HEK293 (cell line): ENCODE results near the gene NOXO1.
A peak's percentile ranks its signal among the peaks of the same experiment; 100 is the strongest.

Experiments used
- CTCF ChIA-PET: fragments of 350-600 bp; formaldehyde crosslinking; extraction: SDS; loops from one replicate; lab custom pipeline; 2021; ENCODE audit warnings: antibody characterized with exemption; lab: Yijun Ruan, JAX
- POLR2A ChIA-PET: fragments of 300-600 bp; formaldehyde crosslinking; extraction: SDS; loops from one replicate; lab custom pipeline; 2020; ENCODE audit warnings: antibody characterized with exemption, inconsistent platforms; lab: Yijun Ruan, JAX
- H3K27ac ChIP-seq: fragments of 200-500 bp; sonication (Bioruptor generic); 2 replicates; pipeline ENCODE4 v1.5.1; 2014; ENCODE audit warnings: low read depth, low read length, control low read depth, inconsistent platforms; ENCODE audit errors: extremely low read depth
- H3K36me3 ChIP-seq, 2 experiments: fragments of 200-500 bp in 1 of 2; sonication (Bioruptor generic) in 1 of 2; 1 replicate in 1 of 2; 2 replicates in 1 of 2; pipeline ENCODE4 v1.5.1; 2014 to 2017; ENCODE audit warnings: inconsistent platforms in 2 of 2, low read length in 2 of 2; ENCODE audit not compliant: control insufficient read depth in 2 of 2, insufficient read depth in 1 of 2
- H3K4me1 ChIP-seq: fragments of 200-500 bp; sonication (Bioruptor generic); 2 replicates; pipeline ENCODE4 v1.5.1; 2014; ENCODE audit warnings: mild to moderate bottlenecking, low read length, inconsistent platforms; ENCODE audit not compliant: control insufficient read depth, insufficient read depth
- H3K4me3 ChIP-seq: 2 replicates; pipeline ENCODE4 v1.5.1; 2011; ENCODE audit warnings: low read depth, mild to moderate bottlenecking, control low read depth, low read length, moderate library complexity
- H3K9me3 ChIP-seq: fragments of 200-500 bp; sonication (Bioruptor generic); 2 replicates; pipeline ENCODE4 v1.5.1; 2014; ENCODE audit warnings: low read depth, low read length, inconsistent platforms; ENCODE audit not compliant: control insufficient read depth, insufficient read depth
- BCL11A ChIP-seq: fragments of 450-650 bp; formaldehyde crosslinking; IDR thresholded peaks from 2 replicates; pipeline ENCODE4 v1.5.1; 2016; ENCODE audit warnings: low read depth, missing biosample characterization, missing genetic modification characterization
- GLIS1 ChIP-seq: fragments of 450-650 bp; formaldehyde crosslinking; IDR thresholded peaks from 2 replicates; pipeline ENCODE4 v1.5.1; 2016; ENCODE audit warnings: missing biosample characterization, missing genetic modification characterization
- RBAK ChIP-seq: fragments of 450-650 bp; formaldehyde crosslinking; IDR thresholded peaks from 2 replicates; pipeline ENCODE4 v1.5.1; 2016; ENCODE audit warnings: missing biosample characterization, missing genetic modification characterization
- SCRT2 ChIP-seq: fragments of 450-650 bp; formaldehyde crosslinking; IDR thresholded peaks from 2 replicates; pipeline ENCODE4 v1.5.1; 2016; ENCODE audit warnings: missing biosample characterization, missing genetic modification characterization
- TRIM28 ChIP-seq: IDR thresholded peaks from 2 replicates; pipeline ENCODE4 v1.6.1; 2011; ENCODE audit warnings: low read length, control low read depth, borderline replicate concordance
- ZBTB8A ChIP-seq: fragments of 450-650 bp; formaldehyde crosslinking; IDR thresholded peaks from 2 replicates; pipeline ENCODE4 v1.5.1; 2016; ENCODE audit warnings: missing biosample characterization, missing genetic modification characterization
- ZIC2 ChIP-seq: fragments of 450-650 bp; formaldehyde crosslinking; IDR thresholded peaks from 2 replicates; pipeline ENCODE4 v1.5.1; 2016; ENCODE audit warnings: missing biosample characterization, missing genetic modification characterization
- ZNF350 ChIP-seq: fragments of 450-650 bp; formaldehyde crosslinking; IDR thresholded peaks from 2 replicates; pipeline ENCODE4 v1.5.0; 2017; ENCODE audit warnings: missing biosample characterization, mild to moderate bottlenecking, missing genetic modification characterization
- ZNF354C ChIP-seq: fragments of 450-650 bp; formaldehyde crosslinking; IDR thresholded peaks from 2 replicates; pipeline ENCODE4 v1.5.1; 2016; ENCODE audit warnings: missing biosample characterization, missing genetic modification characterization, low read depth, borderline replicate concordance
- ZNF473 ChIP-seq: fragments of 450-650 bp; formaldehyde crosslinking; IDR thresholded peaks from 2 replicates; pipeline ENCODE4 v1.5.1; 2017; ENCODE audit warnings: missing biosample characterization, missing genetic modification characterization
- ZNF488 ChIP-seq: fragments of 450-650 bp; formaldehyde crosslinking; IDR thresholded peaks from 2 replicates; pipeline ENCODE4 v1.5.1; 2016; ENCODE audit warnings: missing biosample characterization, missing genetic modification characterization
- ZNF560 ChIP-seq: fragments of 450-650 bp; formaldehyde crosslinking; IDR thresholded peaks from 2 replicates; pipeline ENCODE4 v1.5.1; 2017; ENCODE audit warnings: missing biosample characterization, missing genetic modification characterization, borderline replicate concordance
- ZNF580 ChIP-seq: fragments of 450-650 bp; formaldehyde crosslinking; IDR thresholded peaks from 2 replicates; pipeline ENCODE4 v1.5.1; 2016; ENCODE audit warnings: missing biosample characterization, missing genetic modification characterization
- ZNF610 ChIP-seq: fragments of 450-650 bp; formaldehyde crosslinking; IDR thresholded peaks from 2 replicates; pipeline ENCODE4 v1.5.1; 2016; ENCODE audit warnings: missing biosample characterization, missing genetic modification characterization, borderline replicate concordance
- ZNF623 ChIP-seq: fragments of 450-650 bp; formaldehyde crosslinking; IDR thresholded peaks from 2 replicates; pipeline ENCODE4 v1.5.1; 2016; ENCODE audit warnings: missing biosample characterization, missing genetic modification characterization
- ZNF670 ChIP-seq: fragments of 450-650 bp; formaldehyde crosslinking; IDR thresholded peaks from 2 replicates; pipeline ENCODE4 v1.5.1; 2016; ENCODE audit warnings: missing biosample characterization, missing genetic modification characterization, low read depth
- ZNF701 ChIP-seq: fragments of 450-650 bp; formaldehyde crosslinking; IDR thresholded peaks from 2 replicates; pipeline ENCODE4 v1.5.1; 2016; ENCODE audit warnings: missing biosample characterization, missing genetic modification characterization
- ZNF830 ChIP-seq: fragments of 450-650 bp; IDR thresholded peaks from 2 replicates; pipeline ENCODE4 v1.5.0; 2018; ENCODE audit warnings: missing biosample characterization, missing genetic modification characterization, low read depth, mild to moderate bottlenecking, moderate library complexity
- TF ChIP-seq, protein P1 (sequence below): fragments of 450-650 bp; formaldehyde crosslinking; IDR thresholded peaks from 2 replicates; pipeline ENCODE4 v1.5.1; 2017; ENCODE audit warnings: missing biosample characterization, missing genetic modification characterization

NOXO1 gene

DNA sequence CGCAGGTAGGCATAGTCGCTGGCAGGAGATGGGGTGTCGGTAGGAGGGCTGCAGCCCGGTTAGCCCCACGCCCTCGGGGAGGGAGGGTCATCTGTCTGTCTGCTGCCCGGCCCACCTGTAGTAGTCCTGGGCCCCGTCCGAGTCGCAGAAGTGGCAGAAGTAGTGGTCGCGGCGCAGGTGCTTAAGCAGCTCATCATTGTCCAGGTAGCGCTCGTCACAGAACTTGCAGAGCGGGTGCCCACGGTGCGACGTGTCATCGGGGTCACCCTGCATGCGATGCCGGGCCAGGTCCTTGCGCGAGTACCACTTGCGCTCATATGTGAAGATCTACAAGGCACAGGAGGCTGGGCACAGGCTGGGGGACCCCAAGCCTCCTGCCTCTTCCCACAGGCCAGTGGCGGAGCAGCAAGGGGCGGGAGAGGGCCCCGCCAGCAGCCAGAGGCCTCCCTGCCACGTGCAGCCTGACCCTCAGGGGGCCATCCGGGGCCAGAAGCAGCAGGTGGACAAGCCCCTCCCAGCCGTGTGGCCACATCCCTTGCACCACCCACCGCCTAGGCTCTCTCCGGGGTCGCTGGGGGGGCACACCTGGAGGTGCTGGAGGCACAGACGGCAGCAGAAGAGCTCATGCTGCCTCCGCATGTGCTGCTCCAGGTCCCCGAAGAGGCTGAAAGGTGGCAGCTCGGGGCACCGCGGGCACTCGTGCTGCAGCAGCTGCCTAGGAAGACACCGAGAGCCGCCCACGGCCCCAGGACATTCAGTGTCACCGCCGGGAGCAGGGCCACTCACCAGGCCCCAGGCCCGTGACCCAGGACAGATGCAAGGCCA, 21.3 kb upstream of the NOXO1 start:
- CTCF ChIA-PET, result interaction anchor here (0.6 to 3.3 kb wide), 11 partner anchors 8 to 735 kb away, joined by 3 to 39 read pairs (median 12); partner anchors contain the start of genes GFER, NTHL1 and TSC2
- Histone ChIP-seq H3K36me3 (peaks cover 0 to 79% of the 10 kb centered on the region in 2 experiments; a peak in 2 of 3 replicates), H3K4me3 (no peak overlapping the region), H3K9me3 (no peaks in the 10 kb centered on the region), H3K27ac (no peak overlapping the region), H3K4me1 (peaks cover 18% of the 10 kb centered on the region)
- POLR2A ChIA-PET, result interaction anchor here (0.6 kb wide), 1 partner anchor 134 kb away, joined by 4 read pairs; no protein-coding TSS in a partner anchor
- TF ChIP-seq ZNF830 (tag by site-specific recombination) (no peak), SCRT2 (tag by site-specific recombination) (peak; percentile 22; the same call in 1 of the 2 replicates), ZIC2 (tag by site-specific recombination) (peak; percentile 69)

GRCh38 chr16:2001456-2002355, 20.4 kb upstream of the NOXO1 start:
- ChIA-PET CTCF (interaction anchor here (0.5 to 3.3 kb wide), 5 partner anchors 7 to 139 kb away, joined by 3 to 39 read pairs (median 5); partner anchors contain the start of gene NDUFB10), POLR2A (no interaction called here)
- H3K9me3 ChIP-seq, result no peaks in the 10 kb centered on the region
- no peak overlapping the region; the same call in 1 of the 2 replicates for H3K27ac ChIP-seq
- TF ChIP-seq ZNF354C (tag by site-specific recombination) (no peak), ZNF350 (tag by site-specific recombination) (no peak), TRIM28 (no peak), ZNF488 (tag by site-specific recombination) (no peak), GLIS1 (tag by site-specific recombination) (no peak), ZNF610 (tag by site-specific recombination) (no peak), ZIC2 (tag by site-specific recombination) (no peak), ZNF560 (no peak), ZNF580 (tag by site-specific recombination) (no peak), ZBTB8A (tag by site-specific recombination) (no peak), ZNF670 (tag by site-specific recombination) (no peak), RBAK (tag by site-specific recombination) (no peak), ZNF473 (no peak), ZNF701 (tag by site-specific recombination) (no peak), BCL11A (no peak), ZNF623 (tag by site-specific recombination) (no peak)
- TF ChIP-seq, protein P1, sequence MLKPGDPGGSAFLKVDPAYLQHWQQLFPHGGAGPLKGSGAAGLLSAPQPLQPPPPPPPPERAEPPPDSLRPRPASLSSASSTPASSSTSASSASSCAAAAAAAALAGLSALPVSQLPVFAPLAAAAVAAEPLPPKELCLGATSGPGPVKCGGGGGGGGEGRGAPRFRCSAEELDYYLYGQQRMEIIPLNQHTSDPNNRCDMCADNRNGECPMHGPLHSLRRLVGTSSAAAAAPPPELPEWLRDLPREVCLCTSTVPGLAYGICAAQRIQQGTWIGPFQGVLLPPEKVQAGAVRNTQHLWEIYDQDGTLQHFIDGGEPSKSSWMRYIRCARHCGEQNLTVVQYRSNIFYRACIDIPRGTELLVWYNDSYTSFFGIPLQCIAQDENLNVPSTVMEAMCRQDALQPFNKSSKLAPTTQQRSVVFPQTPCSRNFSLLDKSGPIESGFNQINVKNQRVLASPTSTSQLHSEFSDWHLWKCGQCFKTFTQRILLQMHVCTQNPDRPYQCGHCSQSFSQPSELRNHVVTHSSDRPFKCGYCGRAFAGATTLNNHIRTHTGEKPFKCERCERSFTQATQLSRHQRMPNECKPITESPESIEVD (tag by site-specific recombination), result no peak
- TF ChIP-seq, all 188 proteins: peak for 0
- no peak overlapping the region for H3K4me3 ChIP-seq
- H3K4me1 ChIP-seq, result peaks cover 8% of the 10 kb centered on the region
- H3K36me3 ChIP-seq, result peaks cover 0 to 83% of the 10 kb centered on the region in 2 experiments; a peak in 2 of 3 replicates
